HEK293 (cell line): Measurements from ENCODE around the gene LIN54.

Experiments used
- BCL11B ChIP-seq: fragments of 450-650 bp; formaldehyde crosslinking; IDR thresholded peaks from 2 replicates; pipeline ENCODE4 v1.5.1; 2016; ENCODE audit warnings: low read depth, missing biosample characterization, missing genetic modification characterization
- FEZF1 ChIP-seq: fragments of 450-650 bp; formaldehyde crosslinking; IDR thresholded peaks from 2 replicates; pipeline ENCODE4 v1.5.1; 2016; ENCODE audit warnings: missing biosample characterization, missing genetic modification characterization
- GLI2 ChIP-seq: fragments of 450-650 bp; formaldehyde crosslinking; IDR thresholded peaks from 2 replicates; pipeline ENCODE4; 2017; ENCODE audit warnings: missing biosample characterization, missing genetic modification characterization, low read depth, borderline replicate concordance
- IKZF3 ChIP-seq: fragments of 450-650 bp; IDR thresholded peaks from 2 replicates; pipeline ENCODE4 v1.5.0; 2018; ENCODE audit warnings: missing biosample characterization, mild to moderate bottlenecking, missing genetic modification characterization, moderate library complexity
- OSR2 ChIP-seq: fragments of 450-650 bp; formaldehyde crosslinking; IDR thresholded peaks from 2 replicates; pipeline ENCODE4 v1.5.1; 2016; ENCODE audit warnings: missing biosample characterization, missing genetic modification characterization
- SP2 ChIP-seq: fragments of 450-650 bp; formaldehyde crosslinking; IDR thresholded peaks from 2 replicates; pipeline ENCODE4 v1.5.1; 2016; ENCODE audit warnings: missing biosample characterization, missing genetic modification characterization
- SP7 ChIP-seq: fragments of 450-650 bp; formaldehyde crosslinking; IDR thresholded peaks from 2 replicates; pipeline ENCODE4 v1.5.1; 2016; ENCODE audit warnings: missing biosample characterization, missing genetic modification characterization
- WT1 ChIP-seq: fragments of 450-650 bp; formaldehyde crosslinking; IDR thresholded peaks from 2 replicates; pipeline ENCODE4 v1.5.1; 2016; ENCODE audit warnings: missing biosample characterization, missing genetic modification characterization
- ZBTB8A ChIP-seq: fragments of 450-650 bp; formaldehyde crosslinking; IDR thresholded peaks from 2 replicates; pipeline ENCODE4 v1.5.1; 2016; ENCODE audit warnings: missing biosample characterization, missing genetic modification characterization
- ZFP41 ChIP-seq: fragments of 450-650 bp; formaldehyde crosslinking; IDR thresholded peaks from 2 replicates; pipeline ENCODE4 v1.5.1; 2016; ENCODE audit warnings: missing biosample characterization, missing genetic modification characterization, borderline replicate concordance
- ZNF140 ChIP-seq: fragments of 450-650 bp; formaldehyde crosslinking; IDR thresholded peaks from 2 replicates; pipeline ENCODE4 v1.5.1; 2016; ENCODE audit warnings: missing biosample characterization, missing genetic modification characterization
- ZNF202 ChIP-seq: fragments of 450-650 bp; formaldehyde crosslinking; IDR thresholded peaks from 2 replicates; pipeline ENCODE4 v1.5.1; 2016; ENCODE audit warnings: missing biosample characterization, missing genetic modification characterization, borderline replicate concordance
- ZNF24 ChIP-seq: fragments of 450-650 bp; formaldehyde crosslinking; IDR thresholded peaks from 2 replicates; pipeline ENCODE4 v1.5.1; 2016; ENCODE audit warnings: missing biosample characterization, missing genetic modification characterization
- ZNF248 ChIP-seq: fragments of 450-650 bp; formaldehyde crosslinking; IDR thresholded peaks from 2 replicates; pipeline ENCODE4 v1.5.1; 2017; ENCODE audit warnings: missing biosample characterization, missing genetic modification characterization
- ZNF426 ChIP-seq: fragments of 450-650 bp; formaldehyde crosslinking; IDR thresholded peaks from 2 replicates; pipeline ENCODE4 v1.5.1; 2017; ENCODE audit warnings: missing biosample characterization, missing genetic modification characterization, mild to moderate bottlenecking, inconsistent platforms, moderate library complexity
- ZNF521 ChIP-seq: fragments of 450-650 bp; formaldehyde crosslinking; IDR thresholded peaks from 2 replicates; pipeline ENCODE4 v1.5.1; 2017; ENCODE audit warnings: missing biosample characterization, mild to moderate bottlenecking, missing genetic modification characterization
- ZNF530 ChIP-seq: fragments of 450-650 bp; formaldehyde crosslinking; IDR thresholded peaks from 2 replicates; pipeline ENCODE4 v1.5.1; 2016; ENCODE audit warnings: low read depth, missing biosample characterization, missing genetic modification characterization
- ZNF549 ChIP-seq: fragments of 450-650 bp; IDR thresholded peaks from 2 replicates; pipeline ENCODE4 v1.5.1; 2018; ENCODE audit warnings: missing biosample characterization, missing genetic modification characterization, mild to moderate bottlenecking, inconsistent platforms, moderate library complexity
- ZNF585B ChIP-seq: fragments of 450-650 bp; formaldehyde crosslinking; IDR thresholded peaks from 2 replicates; pipeline ENCODE4 v1.5.1; 2016; ENCODE audit warnings: missing biosample characterization, missing genetic modification characterization
- ZNF747 ChIP-seq: fragments of 450-650 bp; formaldehyde crosslinking; IDR thresholded peaks from 2 replicates; pipeline ENCODE4 v1.5.1; 2016; ENCODE audit warnings: missing biosample characterization, missing genetic modification characterization
- ZNF777 ChIP-seq: fragments of 450-650 bp; formaldehyde crosslinking; IDR thresholded peaks from 2 replicates; pipeline ENCODE4 v1.5.1; 2017; ENCODE audit warnings: missing biosample characterization, missing genetic modification characterization, borderline replicate concordance
- ZNF792 ChIP-seq: fragments of 450-650 bp; formaldehyde crosslinking; IDR thresholded peaks from 2 replicates; pipeline ENCODE4 v1.5.1; 2016; ENCODE audit warnings: missing biosample characterization, missing genetic modification characterization
- ZNF830 ChIP-seq: fragments of 450-650 bp; IDR thresholded peaks from 2 replicates; pipeline ENCODE4 v1.5.0; 2018; ENCODE audit warnings: missing biosample characterization, missing genetic modification characterization, low read depth, mild to moderate bottlenecking, moderate library complexity
- TF ChIP-seq, protein P1 (sequence below): fragments of 450-650 bp; formaldehyde crosslinking; IDR thresholded peaks from 2 replicates; pipeline ENCODE4 v1.5.1; 2016; ENCODE audit warnings: missing biosample characterization, missing genetic modification characterization
- TF ChIP-seq, protein P2 (sequence below): fragments of 450-650 bp; formaldehyde crosslinking; IDR thresholded peaks from 2 replicates; pipeline ENCODE4 v1.5.1; 2017; ENCODE audit warnings: missing biosample characterization, missing genetic modification characterization
- TF ChIP-seq, protein P3 (sequence below): fragments of 450-650 bp; formaldehyde crosslinking; IDR thresholded peaks from 2 replicates; pipeline ENCODE4 v1.5.1; 2016; ENCODE audit warnings: missing biosample characterization, missing genetic modification characterization
- TF ChIP-seq, protein P4 (sequence below): fragments of 450-650 bp; formaldehyde crosslinking; IDR thresholded peaks from 2 replicates; pipeline ENCODE4; 2016; ENCODE audit warnings: missing biosample characterization, missing genetic modification characterization
- TF ChIP-seq, protein P5 (sequence below): fragments of 450-650 bp; formaldehyde crosslinking; IDR thresholded peaks from 2 replicates; pipeline ENCODE4 v1.5.1; 2016; ENCODE audit warnings: missing biosample characterization, missing genetic modification characterization
- TF ChIP-seq, protein P6 (sequence below): fragments of 450-650 bp; formaldehyde crosslinking; IDR thresholded peaks from 2 replicates; pipeline ENCODE4 v1.5.1; 2017; ENCODE audit warnings: missing biosample characterization, missing genetic modification characterization
- TF ChIP-seq, protein P7 (sequence below): fragments of 450-650 bp; IDR thresholded peaks from 2 replicates; pipeline ENCODE4 v1.5.1; 2018; ENCODE audit warnings: missing biosample characterization, missing genetic modification characterization

Gene LIN54

DNA sequence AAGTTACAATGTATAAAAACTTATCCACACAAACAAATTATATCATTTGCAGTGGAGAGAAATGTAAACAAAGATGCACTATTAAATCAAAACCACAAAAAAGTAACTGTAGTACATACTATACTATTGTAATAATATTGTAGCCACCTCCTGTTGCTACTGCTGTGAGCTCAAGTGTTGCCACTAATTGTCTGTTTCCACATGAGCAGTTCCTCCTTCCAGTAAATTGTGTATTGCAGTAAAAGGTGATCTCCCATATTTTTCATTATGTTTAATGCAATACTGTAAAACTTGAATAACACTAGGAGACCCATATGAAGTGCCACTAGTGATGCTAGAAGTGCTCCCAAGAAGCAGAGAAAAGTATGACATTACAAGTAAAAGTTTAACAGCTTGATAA, 11.7 kb downstream of the LIN54 start (continued):
- TF ChIP-seq ZFP41 (tag by site-specific recombination) (no peak), ZNF202 (no peak), SP2 (tag by site-specific recombination) (no peak), ZNF426 (no peak), ZNF521 (tag by site-specific recombination) (no peak), ZNF792 (tag by site-specific recombination) (no peak), ZNF747 (tag by site-specific recombination) (no peak), ZNF585B (tag by site-specific recombination) (no peak), SP7 (tag by site-specific recombination) (peak; percentile 85), ZNF140 (tag by site-specific recombination) (no peak), BCL11B (tag by site-specific recombination) (no peak), ZNF830 (tag by site-specific recombination) (no peak), ZNF24 (tag by site-specific recombination) (no peak), ZNF530 (tag by site-specific recombination) (no peak), IKZF3 (peak; percentile 51; the same call in 1 of the 2 replicates), ZNF777 (tag by site-specific recombination) (no peak), ZBTB8A (tag by site-specific recombination) (0 out of 2 replicates have a peak, but pooled peaks have one; percentile 19), FEZF1 (tag by site-specific recombination) (peak; percentile 40; the same call in 1 of the 2 replicates), ZNF248 (tag by site-specific recombination) (no peak), GLI2 (0 out of 2 replicates have a peak, but pooled peaks have one; percentile 49), OSR2 (tag by site-specific recombination) (peak; percentile 80), ZNF549 (tag by site-specific recombination) (no peak), WT1 (tag by site-specific recombination) (peak; percentile 74)
- TF ChIP-seq, protein P1, sequence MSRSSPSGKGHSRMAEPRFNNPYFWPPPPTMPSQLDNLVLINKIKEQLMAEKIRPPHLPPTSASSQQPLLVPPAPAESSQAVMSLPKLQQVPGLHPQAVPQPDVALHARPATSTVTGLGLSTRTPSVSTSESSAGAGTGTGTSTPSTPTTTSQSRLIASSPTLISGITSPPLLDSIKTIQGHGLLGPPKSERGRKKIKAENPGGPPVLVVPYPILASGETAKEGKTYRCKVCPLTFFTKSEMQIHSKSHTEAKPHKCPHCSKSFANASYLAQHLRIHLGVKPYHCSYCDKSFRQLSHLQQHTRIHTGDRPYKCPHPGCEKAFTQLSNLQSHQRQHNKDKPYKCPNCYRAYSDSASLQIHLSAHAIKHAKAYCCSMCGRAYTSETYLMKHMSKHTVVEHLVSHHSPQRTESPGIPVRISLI (tag by site-specific recombination) = no peak
- TF ChIP-seq, protein P2, sequence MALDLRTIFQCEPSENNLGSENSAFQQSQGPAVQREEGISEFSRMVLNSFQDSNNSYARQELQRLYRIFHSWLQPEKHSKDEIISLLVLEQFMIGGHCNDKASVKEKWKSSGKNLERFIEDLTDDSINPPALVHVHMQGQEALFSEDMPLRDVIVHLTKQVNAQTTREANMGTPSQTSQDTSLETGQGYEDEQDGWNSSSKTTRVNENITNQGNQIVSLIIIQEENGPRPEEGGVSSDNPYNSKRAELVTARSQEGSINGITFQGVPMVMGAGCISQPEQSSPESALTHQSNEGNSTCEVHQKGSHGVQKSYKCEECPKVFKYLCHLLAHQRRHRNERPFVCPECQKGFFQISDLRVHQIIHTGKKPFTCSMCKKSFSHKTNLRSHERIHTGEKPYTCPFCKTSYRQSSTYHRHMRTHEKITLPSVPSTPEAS = no peak
- TF ChIP-seq, protein P3, sequence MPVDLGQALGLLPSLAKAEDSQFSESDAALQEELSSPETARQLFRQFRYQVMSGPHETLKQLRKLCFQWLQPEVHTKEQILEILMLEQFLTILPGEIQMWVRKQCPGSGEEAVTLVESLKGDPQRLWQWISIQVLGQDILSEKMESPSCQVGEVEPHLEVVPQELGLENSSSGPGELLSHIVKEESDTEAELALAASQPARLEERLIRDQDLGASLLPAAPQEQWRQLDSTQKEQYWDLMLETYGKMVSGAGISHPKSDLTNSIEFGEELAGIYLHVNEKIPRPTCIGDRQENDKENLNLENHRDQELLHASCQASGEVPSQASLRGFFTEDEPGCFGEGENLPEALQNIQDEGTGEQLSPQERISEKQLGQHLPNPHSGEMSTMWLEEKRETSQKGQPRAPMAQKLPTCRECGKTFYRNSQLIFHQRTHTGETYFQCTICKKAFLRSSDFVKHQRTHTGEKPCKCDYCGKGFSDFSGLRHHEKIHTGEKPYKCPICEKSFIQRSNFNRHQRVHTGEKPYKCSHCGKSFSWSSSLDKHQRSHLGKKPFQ (tag by site-specific recombination) = no peak
- TF ChIP-seq, protein P4, sequence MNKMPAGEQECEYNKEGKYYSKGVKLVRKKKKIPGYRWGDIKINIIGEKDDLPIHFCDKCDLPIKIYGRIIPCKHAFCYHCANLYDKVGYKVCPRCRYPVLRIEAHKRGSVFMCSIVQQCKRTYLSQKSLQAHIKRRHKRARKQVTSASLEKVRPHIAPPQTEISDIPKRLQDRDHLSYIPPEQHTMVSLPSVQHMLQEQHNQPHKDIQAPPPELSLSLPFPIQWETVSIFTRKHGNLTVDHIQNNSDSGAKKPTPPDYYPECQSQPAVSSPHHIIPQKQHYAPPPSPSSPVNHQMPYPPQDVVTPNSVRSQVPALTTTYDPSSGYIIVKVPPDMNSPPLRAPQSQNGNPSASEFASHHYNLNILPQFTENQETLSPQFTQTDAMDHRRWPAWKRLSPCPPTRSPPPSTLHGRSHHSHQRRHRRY = no peak
- TF ChIP-seq, protein P5, sequence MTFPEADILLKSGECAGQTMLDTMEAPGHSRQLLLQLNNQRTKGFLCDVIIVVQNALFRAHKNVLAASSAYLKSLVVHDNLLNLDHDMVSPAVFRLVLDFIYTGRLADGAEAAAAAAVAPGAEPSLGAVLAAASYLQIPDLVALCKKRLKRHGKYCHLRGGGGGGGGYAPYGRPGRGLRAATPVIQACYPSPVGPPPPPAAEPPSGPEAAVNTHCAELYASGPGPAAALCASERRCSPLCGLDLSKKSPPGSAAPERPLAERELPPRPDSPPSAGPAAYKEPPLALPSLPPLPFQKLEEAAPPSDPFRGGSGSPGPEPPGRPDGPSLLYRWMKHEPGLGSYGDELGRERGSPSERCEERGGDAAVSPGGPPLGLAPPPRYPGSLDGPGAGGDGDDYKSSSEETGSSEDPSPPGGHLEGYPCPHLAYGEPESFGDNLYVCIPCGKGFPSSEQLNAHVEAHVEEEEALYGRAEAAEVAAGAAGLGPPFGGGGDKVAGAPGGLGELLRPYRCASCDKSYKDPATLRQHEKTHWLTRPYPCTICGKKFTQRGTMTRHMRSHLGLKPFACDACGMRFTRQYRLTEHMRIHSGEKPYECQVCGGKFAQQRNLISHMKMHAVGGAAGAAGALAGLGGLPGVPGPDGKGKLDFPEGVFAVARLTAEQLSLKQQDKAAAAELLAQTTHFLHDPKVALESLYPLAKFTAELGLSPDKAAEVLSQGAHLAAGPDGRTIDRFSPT (tag by site-specific recombination) = 0 out of 2 replicates have a peak, but pooled peaks have one; percentile 24
- TF ChIP-seq, protein P6, sequence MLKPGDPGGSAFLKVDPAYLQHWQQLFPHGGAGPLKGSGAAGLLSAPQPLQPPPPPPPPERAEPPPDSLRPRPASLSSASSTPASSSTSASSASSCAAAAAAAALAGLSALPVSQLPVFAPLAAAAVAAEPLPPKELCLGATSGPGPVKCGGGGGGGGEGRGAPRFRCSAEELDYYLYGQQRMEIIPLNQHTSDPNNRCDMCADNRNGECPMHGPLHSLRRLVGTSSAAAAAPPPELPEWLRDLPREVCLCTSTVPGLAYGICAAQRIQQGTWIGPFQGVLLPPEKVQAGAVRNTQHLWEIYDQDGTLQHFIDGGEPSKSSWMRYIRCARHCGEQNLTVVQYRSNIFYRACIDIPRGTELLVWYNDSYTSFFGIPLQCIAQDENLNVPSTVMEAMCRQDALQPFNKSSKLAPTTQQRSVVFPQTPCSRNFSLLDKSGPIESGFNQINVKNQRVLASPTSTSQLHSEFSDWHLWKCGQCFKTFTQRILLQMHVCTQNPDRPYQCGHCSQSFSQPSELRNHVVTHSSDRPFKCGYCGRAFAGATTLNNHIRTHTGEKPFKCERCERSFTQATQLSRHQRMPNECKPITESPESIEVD = peak; percentile 99
- TF ChIP-seq, protein P7, sequence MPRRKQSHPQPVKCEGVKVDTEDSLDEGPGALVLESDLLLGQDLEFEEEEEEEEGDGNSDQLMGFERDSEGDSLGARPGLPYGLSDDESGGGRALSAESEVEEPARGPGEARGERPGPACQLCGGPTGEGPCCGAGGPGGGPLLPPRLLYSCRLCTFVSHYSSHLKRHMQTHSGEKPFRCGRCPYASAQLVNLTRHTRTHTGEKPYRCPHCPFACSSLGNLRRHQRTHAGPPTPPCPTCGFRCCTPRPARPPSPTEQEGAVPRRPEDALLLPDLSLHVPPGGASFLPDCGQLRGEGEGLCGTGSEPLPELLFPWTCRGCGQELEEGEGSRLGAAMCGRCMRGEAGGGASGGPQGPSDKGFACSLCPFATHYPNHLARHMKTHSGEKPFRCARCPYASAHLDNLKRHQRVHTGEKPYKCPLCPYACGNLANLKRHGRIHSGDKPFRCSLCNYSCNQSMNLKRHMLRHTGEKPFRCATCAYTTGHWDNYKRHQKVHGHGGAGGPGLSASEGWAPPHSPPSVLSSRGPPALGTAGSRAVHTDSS (tag by site-specific recombination) = no peak
